ENCODE measurements around the gene CD19. TPM values are rescaled to one million over a fixed set of nuclear protein-coding genes. Genes with fewer than 3 reads are reported as not detected.

The CD19 gene
- total and polyA plus RNA-seq, 10 of the 15 experiments (the other 5 are each of a cell fraction or from before 2014, with no cell fraction given), result 1.2 to 125 (median 77.2) TPM

DNA sequence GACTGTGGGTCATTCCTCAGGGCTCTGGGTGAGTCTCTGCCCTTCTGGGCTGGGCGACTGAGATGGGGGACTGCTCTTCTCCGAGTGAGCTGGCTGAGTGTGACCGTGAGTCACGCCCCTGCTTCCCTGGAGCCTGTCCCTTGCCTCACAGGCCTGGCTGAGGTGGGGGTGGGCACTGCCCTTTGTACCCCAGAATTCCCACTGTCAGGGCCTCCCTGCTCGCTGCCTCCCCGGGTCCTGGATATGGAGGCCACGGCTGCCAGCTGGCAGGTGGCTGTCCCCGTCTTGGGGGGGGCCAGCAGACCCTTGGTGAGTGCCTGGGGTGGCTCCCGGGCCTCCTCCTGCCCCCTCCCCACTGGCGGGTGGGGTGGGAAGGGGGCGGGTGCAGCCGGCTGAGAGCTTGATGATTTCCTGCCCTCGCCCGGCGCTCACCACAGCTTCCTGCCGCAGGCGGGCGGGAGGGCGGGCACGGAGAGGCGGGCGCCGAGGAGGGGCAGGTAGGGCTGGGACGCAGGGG is 52.9 kb downstream of the CD19 start, which contains the start of gene LAT:
TSS of gene LAT (plus strand) at position 434 of the 517 bp plus-strand sequence. CDS start 366 bp downstream, outside the sequence.
- no peaks in the 10 kb centered on the region; the same call in 2 of the 3 replicates for H3K9me3 ChIP-seq (replicated peaks; ENCODE audit: control insufficient read depth, insufficient read depth, low read length)
- no peak within 1 kb of the TSS for H3K4me3 ChIP-seq
- ATAC-seq (peak; percentile 89), DNase-seq (ENCODE audit: low read depth, low spot score) (no peak), FAIRE-seq (no peak)
- H4K20me1 ChIP-seq (ENCODE audit: control insufficient read depth, insufficient read depth), result no peaks in the 10 kb centered on the region
- H3K9ac ChIP-seq (ENCODE audit: control insufficient read depth, insufficient read depth, low read length), result peak within 1 kb of the TSS; percentile 39; the same call in 1 of the 2 replicates
- whole genome bisulfite sequencing (ENCODE audit: insufficient coverage, insufficient replicate concordance, low lambda C conversion rate, missing lambda C conversion rate), result 27% methylated on average over 14 of the region's 24 CpGs
- in situ Hi-C loops (cut with MboI), result no loop called here
- RAD21 ChIA-PET (ENCODE audit: unreplicated experiment), result interaction anchor here (0.5 to 1.8 kb wide), 5 partner anchors 11 to 940 kb away, joined by 3 to 10 read pairs (median 4); partner anchors contain the start of gene SPNS1
- intact Hi-C loops (cut with micrococcal nuclease; ENCODE audit: unreplicated experiment), result no loop called here
- TF ChIP-seq YY1 (IDR thresholded peaks at IDR 0.05; ENCODE audit: low read depth, low read length), result no peak
- TF ChIP-seq, protein P1, sequence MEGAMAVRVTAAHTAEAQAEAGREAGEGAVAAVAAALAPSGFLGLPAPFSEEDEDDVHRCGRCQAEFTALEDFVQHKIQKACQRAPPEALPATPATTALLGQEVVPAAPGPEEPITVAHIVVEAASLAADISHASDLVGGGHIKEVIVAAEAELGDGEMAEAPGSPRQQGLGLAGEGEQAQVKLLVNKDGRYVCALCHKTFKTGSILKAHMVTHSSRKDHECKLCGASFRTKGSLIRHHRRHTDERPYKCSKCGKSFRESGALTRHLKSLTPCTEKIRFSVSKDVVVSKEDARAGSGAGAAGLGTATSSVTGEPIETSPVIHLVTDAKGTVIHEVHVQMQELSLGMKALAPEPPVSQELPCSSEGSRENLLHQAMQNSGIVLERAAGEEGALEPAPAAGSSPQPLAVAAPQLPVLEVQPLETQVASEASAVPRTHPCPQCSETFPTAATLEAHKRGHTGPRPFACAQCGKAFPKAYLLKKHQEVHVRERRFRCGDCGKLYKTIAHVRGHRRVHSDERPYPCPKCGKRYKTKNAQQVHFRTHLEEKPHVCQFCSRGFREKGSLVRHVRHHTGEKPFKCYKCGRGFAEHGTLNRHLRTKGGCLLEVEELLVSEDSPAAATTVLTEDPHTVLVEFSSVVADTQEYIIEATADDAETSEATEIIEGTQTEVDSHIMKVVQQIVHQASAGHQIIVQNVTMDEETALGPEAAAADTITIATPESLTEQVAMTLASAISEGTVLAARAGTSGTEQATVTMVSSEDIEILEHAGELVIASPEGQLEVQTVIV (IDR thresholded peaks at IDR 0.05; ENCODE audit: borderline replicate concordance, partially characterized antibody), result no peak
- TF ChIP-seq, protein P2, sequence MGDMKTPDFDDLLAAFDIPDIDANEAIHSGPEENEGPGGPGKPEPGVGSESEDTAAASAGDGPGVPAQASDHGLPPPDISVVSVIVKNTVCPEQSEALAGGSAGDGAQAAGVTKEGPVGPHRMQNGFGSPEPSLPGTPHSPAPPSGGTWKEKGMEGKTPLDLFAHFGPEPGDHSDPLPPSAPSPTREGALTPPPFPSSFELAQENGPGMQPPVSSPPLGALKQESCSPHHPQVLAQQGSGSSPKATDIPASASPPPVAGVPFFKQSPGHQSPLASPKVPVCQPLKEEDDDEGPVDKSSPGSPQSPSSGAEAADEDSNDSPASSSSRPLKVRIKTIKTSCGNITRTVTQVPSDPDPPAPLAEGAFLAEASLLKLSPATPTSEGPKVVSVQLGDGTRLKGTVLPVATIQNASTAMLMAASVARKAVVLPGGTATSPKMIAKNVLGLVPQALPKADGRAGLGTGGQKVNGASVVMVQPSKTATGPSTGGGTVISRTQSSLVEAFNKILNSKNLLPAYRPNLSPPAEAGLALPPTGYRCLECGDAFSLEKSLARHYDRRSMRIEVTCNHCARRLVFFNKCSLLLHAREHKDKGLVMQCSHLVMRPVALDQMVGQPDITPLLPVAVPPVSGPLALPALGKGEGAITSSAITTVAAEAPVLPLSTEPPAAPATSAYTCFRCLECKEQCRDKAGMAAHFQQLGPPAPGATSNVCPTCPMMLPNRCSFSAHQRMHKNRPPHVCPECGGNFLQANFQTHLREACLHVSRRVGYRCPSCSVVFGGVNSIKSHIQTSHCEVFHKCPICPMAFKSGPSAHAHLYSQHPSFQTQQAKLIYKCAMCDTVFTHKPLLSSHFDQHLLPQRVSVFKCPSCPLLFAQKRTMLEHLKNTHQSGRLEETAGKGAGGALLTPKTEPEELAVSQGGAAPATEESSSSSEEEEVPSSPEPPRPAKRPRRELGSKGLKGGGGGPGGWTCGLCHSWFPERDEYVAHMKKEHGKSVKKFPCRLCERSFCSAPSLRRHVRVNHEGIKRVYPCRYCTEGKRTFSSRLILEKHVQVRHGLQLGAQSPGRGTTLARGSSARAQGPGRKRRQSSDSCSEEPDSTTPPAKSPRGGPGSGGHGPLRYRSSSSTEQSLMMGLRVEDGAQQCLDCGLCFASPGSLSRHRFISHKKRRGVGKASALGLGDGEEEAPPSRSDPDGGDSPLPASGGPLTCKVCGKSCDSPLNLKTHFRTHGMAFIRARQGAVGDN (IDR thresholded peaks at IDR 0.05), result no peak
- no peak for TF ChIP-seq FOXK2 (IDR thresholded peaks at IDR 0.05)
- no peak for TF ChIP-seq SREBF2 (IDR thresholded peaks at IDR 0.05; ENCODE audit: low read length)
- peak; percentile 61; the same call in 1 of the 2 replicates for TF ChIP-seq DPF2 (IDR thresholded peaks at IDR 0.05)
- TF ChIP-seq IKZF2 (IDR thresholded peaks at IDR 0.05), result peak; percentile 24 to 26; a peak in 1 of 4 replicates
- peak; percentile 53 for TF ChIP-seq GATAD2B (conservative IDR thresholded peaks at IDR 0.05; ENCODE audit: low read depth)
- peak; percentile 76 for TF ChIP-seq IKZF1 (conservative IDR thresholded peaks at IDR 0.05)
- no peak for TF ChIP-seq ZZZ3 (IDR thresholded peaks at IDR 0.05; ENCODE audit: control insufficient read depth, insufficient read length, low read depth)
- TF ChIP-seq, protein P3, sequence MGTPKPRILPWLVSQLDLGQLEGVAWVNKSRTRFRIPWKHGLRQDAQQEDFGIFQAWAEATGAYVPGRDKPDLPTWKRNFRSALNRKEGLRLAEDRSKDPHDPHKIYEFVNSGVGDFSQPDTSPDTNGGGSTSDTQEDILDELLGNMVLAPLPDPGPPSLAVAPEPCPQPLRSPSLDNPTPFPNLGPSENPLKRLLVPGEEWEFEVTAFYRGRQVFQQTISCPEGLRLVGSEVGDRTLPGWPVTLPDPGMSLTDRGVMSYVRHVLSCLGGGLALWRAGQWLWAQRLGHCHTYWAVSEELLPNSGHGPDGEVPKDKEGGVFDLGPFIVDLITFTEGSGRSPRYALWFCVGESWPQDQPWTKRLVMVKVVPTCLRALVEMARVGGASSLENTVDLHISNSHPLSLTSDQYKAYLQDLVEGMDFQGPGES (IDR thresholded peaks at IDR 0.05), result no peak
- TF ChIP-seq RELA (IDR thresholded peaks at IDR 0.05; ENCODE audit: borderline replicate concordance, partially characterized antibody), result no peak
- peak within 1 kb of the TSS; percentile 74 for H3K4me2 ChIP-seq (ENCODE audit: control insufficient read depth, insufficient read depth)
- SMC1A ChIA-PET (ENCODE audit: uncharacterized antibody, unreplicated experiment), result interaction anchor here (0.6 to 1.4 kb wide), 3 partner anchors 31 to 36 kb away, joined by 3 read pairs; no protein-coding TSS in a partner anchor
- CTCF ChIA-PET, result interaction anchor here (1.0 kb wide), 1 partner anchor 21 kb away, joined by 3 read pairs; no protein-coding TSS in a partner anchor
- BruUV-seq (replicated peaks), result no TSS peak
- H3K27me3 ChIP-seq (replicated peaks in 1 of 2; ENCODE audit: control insufficient read depth in 2 of 2, insufficient read depth in 2 of 2, low read length in 1 of 2), result no peaks in the 10 kb centered on the region
- POLR2A ChIA-PET, result interaction anchor here (0.7 to 1.1 kb wide), 2 partner anchors 11 to 36 kb away, joined by 3 to 8 read pairs; no protein-coding TSS in a partner anchor
- H3K79me2 ChIP-seq (ENCODE audit: control insufficient read depth, insufficient read depth, low read length), result no peaks in the 10 kb centered on the region
- peaks cover 0 to 10% of the 10 kb centered on the region in 2 experiments; a peak in 3 of 4 replicates for H3K36me3 ChIP-seq (ENCODE audit: control insufficient read depth in 2 of 2, insufficient read depth in 2 of 2, low read length in 1 of 2)
- H2AFZ ChIP-seq (ENCODE audit: control insufficient read depth, low read depth, low read length), result peak within 1 kb of the TSS; percentile 68
- peak within 1 kb of the TSS; percentile 76 for H3K27ac ChIP-seq (ENCODE audit: control insufficient read depth, insufficient read depth)
- peaks cover 12% of the 10 kb centered on the region for H3K4me1 ChIP-seq (ENCODE audit: control insufficient read depth, insufficient read depth, low read length)

Measured in GM12878 (cell line).